ENCODE measurements around the gene NT5DC3. TPM values are rescaled to one million over a fixed set of nuclear protein-coding genes. Genes with fewer than 3 reads are reported as not detected.

NT5DC3 gene
- total RNA-seq, 1 donor from 2014 or later, result 5.3 TPM

DNA sequence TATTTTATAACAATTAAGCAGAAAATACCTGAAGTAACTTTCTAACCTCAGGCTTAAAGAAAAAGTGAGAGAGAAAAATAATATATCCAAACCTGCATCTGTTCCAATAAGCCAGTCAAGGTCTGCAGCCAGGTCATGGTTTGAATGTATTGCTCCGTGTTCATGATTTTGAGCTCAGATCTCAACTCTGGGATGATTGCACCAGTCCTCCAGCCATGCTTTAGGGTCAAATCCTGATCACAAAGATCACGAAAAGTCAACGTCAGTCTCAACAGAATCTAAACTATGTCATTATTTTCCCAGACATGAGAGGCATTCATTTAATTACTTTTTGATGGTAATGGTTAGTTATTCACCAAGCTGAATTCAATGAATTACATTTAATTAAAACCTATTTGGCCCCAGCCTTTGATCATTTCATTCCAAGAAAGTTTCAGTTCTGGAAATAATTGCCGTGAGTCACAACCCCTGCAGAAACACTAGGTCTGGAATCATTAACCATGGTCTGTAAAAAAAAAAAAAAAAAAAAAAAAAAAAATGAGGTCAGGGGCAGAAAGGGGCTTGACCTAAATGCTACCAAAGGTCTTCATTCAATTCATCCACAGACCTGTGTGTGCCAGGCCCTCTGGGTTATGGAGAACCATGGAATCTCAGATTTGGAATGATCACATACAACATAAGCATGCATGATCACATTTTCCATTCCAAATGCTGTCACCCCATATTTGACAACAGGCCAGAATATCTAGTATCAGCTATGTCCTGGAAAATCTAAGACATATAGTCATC is 55.6 kb downstream of the NT5DC3 start:
- DNase-seq (ENCODE audit: extremely low read depth, low read depth, low spot score), result no peak

DNA sequence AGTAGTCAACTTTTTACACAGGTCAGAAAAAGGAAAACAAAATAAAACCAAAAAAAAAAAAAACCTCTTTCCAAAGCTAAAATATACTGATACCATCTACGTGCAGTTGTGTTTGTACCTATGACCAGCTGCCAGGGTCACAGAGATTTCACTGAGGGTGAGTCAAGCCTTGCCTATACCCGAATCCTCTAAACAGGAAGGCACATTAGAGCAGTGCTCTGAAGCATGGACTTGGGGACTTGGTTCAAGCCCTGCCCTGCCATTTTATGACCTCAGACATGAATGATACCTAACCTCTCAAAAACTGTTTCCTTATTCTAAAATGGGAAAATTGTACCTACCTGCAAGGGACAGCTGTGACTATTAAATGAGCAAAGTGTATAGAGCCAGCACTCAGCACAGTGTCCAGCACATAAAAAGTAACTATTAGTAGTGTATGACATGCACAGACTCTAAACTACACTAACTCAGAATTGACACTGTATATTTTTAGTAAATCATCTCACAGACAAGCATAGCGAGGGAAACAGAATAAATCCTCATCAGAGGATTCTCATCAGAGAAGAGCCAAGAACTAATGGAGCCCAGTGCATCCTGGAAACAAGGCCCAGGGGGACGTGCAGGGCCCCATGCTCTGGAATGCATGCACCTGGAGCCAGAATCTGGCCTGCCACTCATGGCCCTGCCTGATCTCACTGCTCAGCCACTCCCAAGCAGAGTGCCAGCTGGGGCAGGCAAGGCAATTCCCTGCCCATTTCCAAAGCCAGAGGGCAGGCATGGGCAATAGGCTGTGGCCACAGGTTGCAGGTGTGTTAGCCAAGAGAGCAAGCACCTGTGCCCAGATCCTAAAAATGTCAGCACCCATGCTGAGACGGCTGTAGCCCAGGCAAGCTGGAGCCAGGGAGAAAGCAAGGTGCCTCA is 57.0 kb downstream of the NT5DC3 start:
- DNase-seq (ENCODE audit: extremely low read depth, low read depth, low spot score), result no peak

DNA sequence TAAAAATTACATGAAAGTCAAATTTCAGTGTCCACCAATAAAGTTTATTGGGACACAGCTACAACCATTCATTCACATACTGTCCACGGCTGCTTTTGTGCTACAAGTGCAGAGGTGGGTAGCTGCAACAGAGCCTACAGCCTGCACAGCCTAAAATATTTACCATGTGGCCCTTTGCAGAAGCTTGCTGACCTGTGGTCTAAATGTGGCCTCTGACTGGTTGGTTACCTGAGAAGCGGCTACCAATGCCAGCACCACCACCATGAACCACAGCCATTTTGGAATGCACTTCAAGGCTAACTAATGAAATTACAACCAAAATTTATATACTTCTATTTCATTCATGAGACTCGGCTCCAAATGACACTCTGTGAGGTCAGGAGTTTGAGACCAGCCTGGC is 58.6 kb downstream of the NT5DC3 start:
- DNase-seq (ENCODE audit: extremely low read depth, low read depth, low spot score), result no peak

DNA sequence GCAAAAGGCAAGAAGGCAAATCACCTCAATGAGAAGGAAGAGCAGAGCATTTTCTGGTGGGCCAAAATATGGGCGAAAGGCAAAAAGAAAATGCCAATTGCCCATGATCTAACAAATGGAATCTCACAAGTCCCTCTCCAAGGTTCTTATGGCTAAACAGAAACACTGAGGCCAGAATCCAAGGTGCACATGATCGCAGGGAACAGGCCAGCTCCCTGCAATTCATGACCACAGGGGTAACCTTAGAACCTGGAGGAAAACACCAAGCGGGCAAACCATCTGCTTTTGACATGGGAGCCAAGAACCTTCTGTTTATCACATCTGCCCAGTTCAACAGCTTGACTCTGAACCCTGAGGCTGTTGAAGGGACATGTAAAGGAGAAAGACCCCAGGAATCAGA is 60.0 kb downstream of the NT5DC3 start:
- no peak for DNase-seq (ENCODE audit: extremely low read depth, low read depth, low spot score)

DNA sequence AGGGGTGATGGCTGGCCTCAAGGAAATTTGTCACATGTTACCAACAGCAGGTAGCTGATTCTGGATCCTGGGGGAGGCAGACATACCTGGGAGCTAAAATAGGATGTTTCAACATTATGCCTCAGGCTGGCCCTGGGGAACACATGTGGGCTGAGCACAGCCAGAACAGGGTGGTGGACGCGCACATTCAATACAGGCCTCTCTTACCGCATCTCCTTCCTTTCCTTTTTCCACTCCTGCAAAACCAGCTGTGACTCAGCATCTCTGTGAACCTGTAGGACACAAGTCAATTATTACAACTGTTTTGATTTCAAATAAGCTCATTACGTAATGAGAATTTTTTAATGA is 61.0 kb downstream of the NT5DC3 start:
- DNase-seq (ENCODE audit: extremely low read depth, low read depth, low spot score), result no peak

DNA sequence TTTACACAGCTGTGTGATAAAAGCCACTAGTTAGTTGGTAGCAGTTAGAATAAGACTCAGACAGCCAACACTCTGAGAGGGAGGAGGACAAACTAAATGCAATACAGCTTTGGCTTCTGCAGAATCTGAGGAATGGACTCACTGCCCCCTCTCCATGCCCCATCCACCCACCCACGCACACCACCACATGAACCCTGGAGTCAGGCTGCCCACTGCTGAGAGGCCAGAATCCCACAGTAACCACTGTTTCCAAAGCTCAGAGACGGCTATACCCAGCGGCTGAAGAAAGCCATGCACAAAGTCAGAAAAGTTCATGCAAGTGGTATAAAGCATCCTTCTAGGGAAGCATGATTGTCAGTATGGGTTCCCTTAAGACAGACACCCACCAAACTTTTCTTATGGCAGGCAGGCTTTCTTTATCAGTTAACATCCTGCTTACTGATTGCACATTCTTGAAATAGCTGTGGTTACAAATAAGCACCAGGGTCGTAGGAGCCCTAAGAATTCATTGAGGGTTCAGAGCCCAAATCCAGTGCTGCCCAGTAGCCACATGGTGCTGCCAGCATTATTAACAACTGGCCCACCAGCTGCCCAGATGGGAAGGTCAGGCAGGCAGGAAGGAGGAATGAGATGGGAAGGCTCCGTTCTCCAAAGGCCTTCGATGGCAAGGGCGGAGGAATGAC is 61.5 kb downstream of the NT5DC3 start:
- no peak for DNase-seq (ENCODE audit: extremely low read depth, low read depth, low spot score)

DNA sequence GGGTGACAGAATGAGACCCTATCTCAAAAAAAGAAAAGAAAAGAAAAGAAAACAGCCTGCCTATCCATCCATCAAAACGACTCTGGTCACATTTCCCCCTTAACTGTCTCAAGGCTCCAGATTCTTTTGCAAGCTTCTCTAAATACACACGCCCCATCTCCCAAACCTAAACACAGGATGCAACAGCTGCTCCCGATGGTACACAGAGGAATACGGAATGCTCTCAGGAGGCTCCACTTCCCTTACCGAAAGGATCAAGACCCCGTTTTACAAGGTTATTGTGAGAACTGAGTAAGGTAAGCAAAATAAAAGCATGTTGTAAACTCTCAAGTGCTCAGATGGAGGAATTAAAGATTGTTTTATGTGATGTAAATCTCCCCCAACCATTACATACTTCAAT is 62.3 kb downstream of the NT5DC3 start:
- no peak for DNase-seq (ENCODE audit: extremely low read depth, low read depth, low spot score)

DNA sequence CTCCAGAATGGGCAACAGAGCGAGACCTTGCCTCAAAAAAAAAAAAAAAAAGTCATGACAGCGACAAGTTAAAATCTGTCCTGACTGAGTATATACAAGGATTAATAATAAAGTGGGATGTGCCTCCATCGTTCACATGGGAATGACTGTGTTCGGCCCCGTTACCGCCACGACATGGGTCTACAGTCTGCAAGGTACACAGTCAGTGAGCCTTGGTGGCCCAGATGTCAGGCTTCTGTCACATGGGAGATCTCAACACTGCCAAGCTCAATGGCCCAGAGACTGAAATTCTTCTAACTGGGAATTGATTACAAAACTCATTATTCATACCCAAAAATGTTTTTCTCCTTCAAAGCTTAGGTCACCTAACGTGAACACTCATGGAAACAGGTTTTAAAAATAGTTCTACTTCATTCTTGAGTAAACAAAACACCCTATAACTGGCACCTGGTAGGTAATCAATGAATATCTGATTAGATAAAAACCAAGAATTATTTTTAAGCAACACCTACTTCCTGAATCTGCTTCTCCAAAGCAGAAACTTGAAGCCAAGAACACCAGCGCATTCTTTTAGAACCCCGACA is 66.0 kb downstream of the NT5DC3 start:
- no peak for DNase-seq (ENCODE audit: extremely low read depth, low read depth, low spot score)

DNA sequence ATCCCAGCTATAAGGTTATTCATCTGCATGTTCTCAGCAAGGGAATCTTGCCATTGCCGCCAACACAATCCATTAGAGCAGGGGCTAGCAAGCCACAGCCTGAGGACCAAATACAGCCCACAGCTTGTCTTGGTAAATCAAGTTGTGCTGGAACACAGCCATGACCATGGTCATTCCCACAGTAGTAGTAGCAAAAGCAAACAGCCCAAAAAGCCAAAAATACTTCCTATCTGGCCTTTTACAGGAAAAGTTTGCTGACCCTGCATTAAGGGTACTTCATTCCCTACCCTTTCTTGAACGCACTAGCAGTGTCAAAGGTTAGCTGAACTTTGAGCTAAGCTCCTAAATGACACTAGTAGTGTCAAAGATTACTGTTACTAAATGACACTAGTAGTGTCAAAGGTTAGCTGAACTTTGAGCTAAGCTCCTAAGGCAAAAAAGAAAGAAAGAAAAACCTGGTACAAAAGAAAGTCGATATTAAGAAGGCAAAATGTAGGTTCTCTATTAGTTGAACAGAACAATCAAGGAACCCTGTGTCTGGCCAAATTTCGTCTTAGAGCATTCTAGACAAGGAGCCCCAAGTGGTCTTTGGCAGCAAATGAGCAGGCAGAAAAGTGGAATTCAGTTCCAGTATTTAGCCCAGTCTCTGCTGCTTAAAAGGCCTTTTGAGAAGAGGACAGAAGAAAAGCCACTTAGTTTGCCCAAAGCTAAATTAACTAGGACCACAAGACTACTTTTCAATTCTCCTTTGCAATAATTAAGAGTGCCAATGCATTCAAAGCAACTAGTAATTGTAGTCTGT is 67.7 kb downstream of the NT5DC3 start:
- DNase-seq (ENCODE audit: extremely low read depth, low read depth, low spot score), result no peak

DNA sequence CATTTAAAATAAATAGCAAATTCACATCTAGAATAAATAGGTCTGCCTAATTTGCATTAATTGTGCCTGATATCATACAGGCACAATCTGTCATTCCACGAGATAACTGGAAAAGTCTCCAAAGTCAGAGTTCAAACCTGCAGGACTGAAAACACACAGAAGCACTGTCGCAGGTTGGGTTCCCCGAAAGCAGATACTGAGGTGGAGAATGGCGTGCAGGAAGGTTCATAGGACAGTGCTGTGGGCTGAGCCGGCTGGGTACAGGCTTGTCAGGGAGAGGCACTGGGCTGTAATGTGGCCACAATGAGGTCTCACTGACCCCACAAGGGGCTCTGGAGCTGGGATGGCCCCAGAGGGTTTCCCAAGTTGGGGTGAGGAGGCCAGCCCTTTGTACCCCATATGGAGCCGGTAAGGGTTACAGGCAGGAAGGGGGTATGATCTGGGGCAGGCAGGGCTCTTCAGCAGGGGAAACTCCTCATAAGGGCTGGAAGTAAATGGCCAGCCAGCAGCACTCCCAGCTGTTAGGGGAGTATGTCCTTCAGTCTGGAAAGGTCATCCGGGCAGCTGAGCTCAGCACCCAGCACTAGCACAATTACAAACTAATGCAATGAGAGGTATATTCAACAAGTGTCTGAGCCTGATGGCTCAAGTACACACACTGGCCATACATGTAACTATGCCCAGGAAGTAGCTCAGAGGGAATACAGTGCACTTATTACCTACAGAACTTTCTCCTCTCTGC is 68.5 kb downstream of the NT5DC3 start:
- DNase-seq (ENCODE audit: extremely low read depth, low read depth, low spot score), result no peak

DNA sequence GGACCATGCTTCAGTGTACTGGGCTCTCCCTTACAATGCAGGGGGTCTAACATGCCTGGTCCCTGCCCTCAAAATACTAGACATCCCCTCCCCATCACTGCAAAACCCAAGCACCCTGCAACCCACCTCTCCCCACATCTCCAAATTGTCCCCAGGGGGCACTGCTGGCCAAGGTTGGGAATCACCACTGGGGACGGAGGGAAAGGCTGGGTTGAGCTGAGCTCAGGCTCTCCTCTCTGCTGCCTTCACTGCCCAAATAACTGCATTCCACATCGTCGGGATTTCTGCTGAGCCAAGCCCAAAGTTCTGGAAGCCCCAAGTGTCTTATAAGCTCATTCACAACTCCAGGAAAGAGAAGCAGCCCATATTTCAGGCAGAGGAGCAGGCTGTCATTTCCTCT is 69.6 kb downstream of the NT5DC3 start:
- DNase-seq (ENCODE audit: extremely low read depth, low read depth, low spot score), result no peak

DNA sequence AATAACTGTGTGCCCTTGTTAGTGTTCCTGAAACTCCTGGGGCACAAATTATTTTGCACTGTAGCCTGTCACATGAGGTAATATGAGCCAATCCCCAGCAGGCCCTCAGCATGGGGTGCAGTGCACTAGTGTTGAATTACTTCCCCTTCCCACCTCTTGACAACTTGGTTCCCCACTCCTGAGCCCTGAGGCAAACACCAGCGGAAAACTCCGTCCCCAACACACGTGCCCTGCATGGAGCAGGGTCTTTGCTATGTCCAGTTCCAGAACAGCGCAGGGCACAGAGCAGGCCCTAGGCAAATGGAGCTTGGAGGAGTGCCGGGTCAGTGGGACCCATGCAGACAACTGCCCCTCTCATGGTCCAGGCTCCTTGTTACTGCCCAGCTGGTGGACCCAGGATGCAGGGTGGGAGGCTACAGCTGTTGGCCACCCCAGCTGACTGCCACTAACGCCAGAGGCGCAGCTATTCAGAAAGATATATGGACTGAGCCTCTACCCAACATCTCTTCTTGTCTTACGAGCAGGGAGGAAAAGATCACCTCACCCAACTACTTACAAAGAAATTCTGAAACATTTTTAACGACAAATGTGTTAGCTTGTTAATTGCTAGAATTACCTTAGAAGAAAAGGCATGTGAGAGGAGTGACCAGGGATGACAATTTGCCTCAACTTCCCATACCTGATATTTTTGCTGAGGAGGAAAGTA is 71.6 kb downstream of the NT5DC3 start:
- no peak for DNase-seq (ENCODE audit: extremely low read depth, low read depth, low spot score)

DNA sequence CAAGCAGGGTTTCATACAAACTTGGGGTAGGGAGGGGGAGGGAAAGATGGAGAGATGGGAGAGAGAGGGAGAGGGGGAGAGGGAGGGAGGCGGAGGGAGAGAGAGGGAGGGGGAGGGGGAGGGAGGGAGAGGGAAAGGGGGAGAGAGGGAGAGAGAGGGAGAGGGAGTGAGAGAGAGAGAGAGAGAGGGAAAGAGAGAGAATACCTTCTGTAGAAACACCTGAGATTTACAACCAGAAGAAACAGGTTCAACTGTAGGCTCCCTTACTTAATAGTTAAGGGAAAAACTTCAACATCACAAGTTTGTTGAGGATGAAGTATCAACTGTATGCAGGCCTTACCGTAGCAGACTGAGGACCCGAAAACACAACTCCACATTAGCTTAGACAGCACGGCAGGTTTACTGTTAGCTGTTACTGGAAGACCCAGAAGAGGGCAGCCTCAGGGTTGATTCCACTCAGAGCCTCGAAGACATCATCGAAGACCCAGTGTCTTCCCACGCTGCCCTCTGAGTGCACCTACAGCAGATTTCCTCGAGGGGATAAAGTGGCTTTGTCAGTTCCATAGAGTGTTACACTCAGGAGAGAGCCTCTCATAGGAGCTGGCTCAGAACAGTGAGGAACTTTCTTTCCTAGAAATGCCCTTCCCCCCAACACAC is 72.4 kb downstream of the NT5DC3 start:
- no peak for DNase-seq (ENCODE audit: extremely low read depth, low read depth, low spot score)

DNA sequence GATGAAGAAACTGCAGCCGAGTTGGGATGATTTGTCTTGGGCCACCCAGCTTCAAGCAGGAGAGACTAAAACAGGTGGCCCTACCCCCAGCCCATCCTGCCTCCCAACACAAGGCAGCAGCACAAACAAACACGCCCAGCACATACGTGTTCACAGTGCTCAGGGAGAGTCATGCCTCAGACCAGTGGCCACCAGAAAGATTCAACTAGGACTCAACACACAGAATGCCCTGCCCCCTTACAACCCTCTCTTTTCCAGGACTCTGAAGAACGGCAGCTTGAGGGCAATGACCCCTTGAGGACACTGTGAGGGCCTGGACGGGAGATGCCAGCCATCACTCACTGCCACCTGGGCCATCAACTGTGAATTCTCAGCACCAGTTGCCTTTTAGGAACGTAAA is 75.0 kb downstream of the NT5DC3 start:
- no peak for DNase-seq (ENCODE audit: extremely low read depth, low read depth, low spot score)

DNA sequence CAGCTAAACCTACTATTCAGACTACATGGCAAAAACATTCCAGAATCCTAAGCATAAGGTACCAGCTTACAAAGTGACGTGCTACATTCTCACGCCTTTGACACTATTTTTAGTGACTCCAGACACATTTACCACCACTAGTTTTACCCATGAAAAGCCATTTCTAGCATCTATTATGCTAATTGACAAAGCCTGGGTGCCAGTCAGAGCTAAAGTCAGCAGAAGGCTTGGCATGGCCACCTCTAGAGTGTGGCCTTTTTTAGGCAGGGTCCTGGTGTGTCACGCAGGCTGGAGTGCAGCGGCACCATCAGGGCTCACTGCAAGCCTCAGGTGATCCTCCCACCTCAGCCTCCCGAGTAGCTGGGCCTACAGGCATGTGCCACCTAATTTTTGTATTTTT is 75.7 kb downstream of the NT5DC3 start:
- DNase-seq (ENCODE audit: extremely low read depth, low read depth, low spot score), result no peak

DNA sequence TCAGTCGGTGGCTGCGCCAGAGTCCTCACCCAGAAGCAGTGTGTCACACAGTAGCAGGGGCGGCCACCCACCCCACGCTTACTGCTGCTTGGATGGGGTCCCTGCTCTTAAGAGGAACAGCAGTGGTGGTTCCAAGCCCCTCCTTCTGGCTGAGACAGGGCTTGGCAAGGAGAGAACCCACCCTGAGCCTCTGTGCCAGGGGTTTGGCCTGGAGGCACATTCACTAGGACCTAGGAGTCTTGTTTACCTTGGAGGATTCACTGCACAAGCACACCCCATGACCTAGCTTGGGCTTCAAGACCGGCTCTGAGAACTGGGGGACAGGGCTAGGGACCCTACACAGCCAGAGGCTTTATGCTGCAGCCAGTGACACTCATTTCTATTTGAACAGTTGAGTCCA is 78.6 kb downstream of the NT5DC3 start:
- DNase-seq (ENCODE audit: extremely low read depth, low read depth, low spot score), result no peak

DNA sequence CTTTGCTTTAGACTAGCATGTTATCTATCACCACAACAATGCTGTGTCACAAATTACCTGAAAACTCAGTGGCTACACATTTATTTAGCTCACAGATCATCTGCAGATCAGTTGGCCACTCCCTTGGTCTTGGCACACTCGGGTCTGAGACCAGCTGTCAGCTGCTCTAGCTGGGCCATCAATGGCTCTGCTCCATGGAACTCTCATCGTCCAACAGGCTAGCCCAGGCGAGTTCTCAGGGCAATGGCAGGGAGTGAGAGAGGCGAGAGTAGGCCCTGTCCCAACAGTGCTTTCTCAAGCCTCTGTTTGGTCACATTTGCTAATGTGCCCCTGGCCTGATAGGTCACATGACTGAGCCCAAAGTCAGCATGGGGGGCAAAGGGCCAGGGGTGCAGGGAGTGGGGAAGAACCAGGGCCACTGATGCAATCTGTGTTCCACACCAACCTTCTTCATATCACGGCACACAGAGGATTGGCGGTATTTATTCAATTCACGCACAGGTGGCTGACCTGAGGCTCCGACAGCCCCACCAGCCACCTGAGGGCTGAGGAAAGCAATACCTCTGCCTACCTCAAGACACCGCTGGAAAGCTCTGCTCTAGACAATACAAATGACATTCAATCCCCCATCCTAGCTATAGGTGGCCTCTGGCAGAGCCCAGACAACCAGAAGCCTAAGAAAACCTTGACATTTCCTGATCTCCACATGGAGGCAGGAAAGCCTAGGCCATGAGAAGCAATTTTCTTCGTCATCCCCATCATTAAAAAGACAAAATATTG is 82.5 kb downstream of the NT5DC3 start:
- DNase-seq (ENCODE audit: extremely low read depth, low read depth, low spot score), result no peak

DNA sequence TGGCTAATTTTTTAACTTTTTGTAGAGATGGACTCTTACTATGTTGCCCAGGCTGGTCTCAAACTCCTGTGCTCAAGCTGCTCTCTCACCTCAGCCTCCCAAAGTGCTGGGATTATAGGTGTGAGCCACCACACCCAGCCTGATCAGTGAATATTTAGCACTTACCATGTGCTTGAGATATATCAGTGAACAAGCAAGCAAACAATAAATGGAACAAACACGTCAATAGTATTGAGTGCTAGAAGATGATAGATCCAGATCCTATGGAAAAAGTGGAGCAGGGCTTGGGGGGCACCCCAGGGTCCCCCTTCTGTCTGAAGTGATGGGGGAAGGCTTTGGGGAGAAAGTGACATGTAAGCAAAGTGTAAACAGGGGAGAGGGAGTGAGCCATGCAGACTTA is 83.8 kb downstream of the NT5DC3 start:
- DNase-seq (ENCODE audit: extremely low read depth, low read depth, low spot score), result no peak

All from glomerular endothelial cell (primary cell).